Activated CD4-positive, CD25-positive, alpha-beta regulatory T cell treated with anti-CD3 and anti-CD28 coated beads, Interleukin-2, amount 50 U/mL, for 16 hours (primary cell): ENCODE measurements around the gene TMA16.

Experiments
- DNase-seq: peaks from one replicate; pipeline ENCODE4 v3.0.0-alpha.2; 2020; ENCODE audit warnings: low read depth, low spot score

TMA16 gene

GRCh38 chr4:163563592-163563991, 69.1 kb downstream of the TMA16 start:
- DNase-seq: no peak

GRCh38 chr4:163564221-163564720, 69.8 kb downstream of the TMA16 start:
- no peak for DNase-seq

- DNase-seq: no peak
These were observed 71.0 kb downstream of the TMA16 start for GRCh38 chr4:163565226-163566135.

GRCh38 chr4:163566257-163566796, 71.8 kb downstream of the TMA16 start:
- no peak for DNase-seq

GRCh38 chr4:163568843-163569242, 74.4 kb downstream of the TMA16 start:
- no peak for DNase-seq
